HepG2 (cell line): ENCODE data around the gene NBEAL2. TPM values are rescaled to one million over a fixed set of nuclear protein-coding genes. Genes with fewer than 3 reads are reported as not detected.

Experiments used
- ATAC-seq: fragments of 200-7000 bp; cut with Tn5 transposase; 3 replicates; pipeline ENCODE4 v1.9.1; 2020; ENCODE audit warnings: mild to moderate bottlenecking, moderate library complexity
- BruUV-seq: library from RNA; stranded (reverse); fragments of 400-500 nt; replicated peaks from 2 replicates; lab custom pipeline; 2021; lab: Mats Ljungman, UMichigan
- CTCF ChIA-PET: fragments of 300-600 bp; formaldehyde crosslinking; extraction: SDS; loops from one replicate; lab custom pipeline; 2021; ENCODE audit warnings: low total read pairs, inconsistent platforms, low intra/inter-chr PET ratio; lab: Yijun Ruan, JAX
- POLR2A ChIA-PET: fragments of 350-600 bp; sonication (Branson Sonifier 250); formaldehyde crosslinking; loops from one replicate; lab custom pipeline; 2020; ENCODE audit warnings: antibody characterized with exemption, inconsistent platforms; lab: Yijun Ruan, JAX
- DNase-seq: peaks from one replicate; pipeline ENCODE4 v3.0.0-alpha.2; 2015; ENCODE audit warnings: low spot score
- FAIRE-seq: peaks from 3 replicates; lab custom pipeline; 2011; peaks lifted over from hg19 to GRCh38; lab: Jason Lieb, UNC
- H2AFZ ChIP-seq: one replicate; pipeline ENCODE4 v1.6.1; 2011; ENCODE audit warnings: low read length, inconsistent platforms
- H3K27ac ChIP-seq: fragments of 300-600 bp; 3 replicates; pipeline ENCODE4 v1.8.0; 2011; ENCODE audit warnings: mixed run types, mild to moderate bottlenecking, mixed read lengths, low read length, inconsistent platforms; ENCODE audit not compliant: insufficient read depth; ENCODE audit errors: extremely low read length
- H3K27me3 ChIP-seq, 2 experiments: fragments of 200-600 bp in 1 of 2; 2 replicates in 1 of 2; 3 replicates in 1 of 2; pipeline versions ENCODE4 v1.6.0 to v1.8.0; 2011; ENCODE audit warnings: low read length in 2 of 2, mild to moderate bottlenecking in 2 of 2, moderate library complexity in 2 of 2, inconsistent platforms in 1 of 2; ENCODE audit not compliant: insufficient read depth in 2 of 2, control insufficient read depth in 1 of 2
- H3K36me3 ChIP-seq, 2 experiments: fragments of 200-600 bp in 1 of 2; replicated peaks in 1 of 2; 2 replicates in 1 of 2; 3 replicates in 1 of 2; pipeline versions ENCODE4 v1.5.1 to v1.8.0; 2011; ENCODE audit warnings: low read length in 2 of 2, inconsistent platforms in 1 of 2; ENCODE audit not compliant: insufficient read depth in 2 of 2, control insufficient read depth in 1 of 2
- H3K4me1 ChIP-seq: 2 replicates; pipeline ENCODE4 v1.5.1; 2012; ENCODE audit warnings: low read length, inconsistent platforms; ENCODE audit not compliant: insufficient read depth
- H3K4me2 ChIP-seq: 2 replicates; pipeline ENCODE4 v1.6.0; 2011; ENCODE audit warnings: low read depth, low read length, inconsistent platforms
- H3K4me3 ChIP-seq, 3 experiments: fragments of 200-600 bp in 1 of 3; sonication (generic), shearing (Covaris generic) in 1 of 3; replicated peaks in 1 of 3; 2 replicates each; pipeline ENCODE4 v1.5.1; 2011 to 2016; ENCODE audit warnings: low read length in 3 of 3, inconsistent platforms in 2 of 3, low read depth in 2 of 3, mild to moderate bottlenecking in 2 of 3, control low read depth in 1 of 3, mixed read lengths in 1 of 3; ENCODE audit not compliant: insufficient read depth in 1 of 3
- H3K79me2 ChIP-seq: one replicate; pipeline ENCODE4 v1.6.1; 2011; ENCODE audit warnings: low read length, inconsistent platforms; ENCODE audit not compliant: insufficient read depth
- H3K9ac ChIP-seq: 2 replicates; pipeline ENCODE4 v1.6.0; 2011; ENCODE audit warnings: mild to moderate bottlenecking, low read depth, low read length, inconsistent platforms; ENCODE audit not compliant: insufficient read depth
- H3K9me3 ChIP-seq: 2 replicates; pipeline ENCODE4 v1.5.1; 2012; ENCODE audit warnings: mild to moderate bottlenecking, low read length
- H4K20me1 ChIP-seq: 2 replicates; pipeline ENCODE4 v1.6.0; 2011; ENCODE audit warnings: inconsistent platforms, mild to moderate bottlenecking, low read length, moderate library complexity; ENCODE audit not compliant: insufficient read depth
- ATF7 ChIP-seq, 2 experiments: fragments of 450-650 bp in 1 of 2; sonication (generic) in 1 of 2; formaldehyde crosslinking in 1 of 2; IDR thresholded peaks; 2 replicates each; pipeline versions ENCODE4 v1.4.0 to v1.6.1; 2016 to 2020; ENCODE audit warnings: antibody characterized with exemption in 1 of 2, mild to moderate bottlenecking in 1 of 2, missing genetic modification reagents in 1 of 2
- DR1 ChIP-seq: sonication (generic); formaldehyde crosslinking; IDR thresholded peaks from 2 replicates; pipeline ENCODE4 v1.8.0; 2021; ENCODE audit warnings: mild to moderate bottlenecking, missing genetic modification reagents, inconsistent platforms
- MIER3 ChIP-seq: IDR thresholded peaks from 2 replicates; pipeline ENCODE4 v1.6.1; 2016; ENCODE audit warnings: missing compliant biosample characterization, borderline replicate concordance
- MXI1 ChIP-seq: IDR thresholded peaks from 3 replicates; pipeline ENCODE4 v1.6.1; 2012; ENCODE audit warnings: low read depth, low read length, inconsistent platforms, borderline replicate concordance
- NR2C2 ChIP-seq: sonication (generic); formaldehyde crosslinking; IDR thresholded peaks from 2 replicates; pipeline ENCODE4 v1.4.0; 2020; ENCODE audit warnings: missing genetic modification reagents, mild to moderate bottlenecking, moderate library complexity, borderline replicate concordance
- PITX1 ChIP-seq: sonication (generic); formaldehyde crosslinking; IDR thresholded peaks from 2 replicates; pipeline ENCODE4 v1.5.1; 2020; ENCODE audit warnings: mild to moderate bottlenecking, missing genetic modification reagents
- ZNF101 ChIP-seq: sonication (generic); formaldehyde crosslinking; IDR thresholded peaks from 2 replicates; pipeline ENCODE4 v1.4.0; 2020; ENCODE audit warnings: mild to moderate bottlenecking, low read depth, missing genetic modification reagents, borderline replicate concordance
- ZNF317 ChIP-seq: sonication (generic); formaldehyde crosslinking; IDR thresholded peaks from 2 replicates; pipeline ENCODE4 v1.5.0; 2020; ENCODE audit warnings: mild to moderate bottlenecking, missing genetic modification reagents
- ZNF547 ChIP-seq: sonication (generic); formaldehyde crosslinking; IDR thresholded peaks from 2 replicates; pipeline ENCODE4 v1.5.1; 2020; ENCODE audit warnings: mild to moderate bottlenecking, missing genetic modification reagents
- ZNF549 ChIP-seq: sonication (generic); formaldehyde crosslinking; IDR thresholded peaks from 2 replicates; pipeline ENCODE4 v1.5.0; 2020; ENCODE audit warnings: missing genetic modification reagents
- ZNF782 ChIP-seq: sonication (generic); formaldehyde crosslinking; IDR thresholded peaks from 2 replicates; pipeline ENCODE4 v1.4.0; 2020; ENCODE audit warnings: missing genetic modification reagents, mild to moderate bottlenecking, borderline replicate concordance
- ZNF788 ChIP-seq: sonication (generic); formaldehyde crosslinking; IDR thresholded peaks from 2 replicates; pipeline ENCODE4 v1.5.0; 2020; ENCODE audit warnings: mild to moderate bottlenecking, missing genetic modification reagents, borderline replicate concordance
- WGBS: methylation state at CpG from one replicate; pipeline ENCODE4 v1.1.6; 2017; ENCODE audit warnings: low lambda C conversion rate; 5-methylcytosine and 5-hydroxymethylcytosine counted together
- in situ Hi-C: cut with HindIII; loops from 2 replicates; pipeline ENCODE4 v1.10.0; 2017; ENCODE audit warnings: low pct_unique_long_range_greater_than_20kb; ENCODE audit not compliant: extremely low pct_ligation_motif_present
- intact Hi-C: fragments of 100-400 bp; cut with micrococcal nuclease; formaldehyde crosslinking; loops from one replicate; pipeline ENCODE4 v1.10.0; 2022; ENCODE audit not compliant: unreplicated experiment
- polyA plus RNA-seq, 8 experiments: library from polyadenylated mRNA; depleted of rRNA in 3 of 8; stranded (reverse) in 7 of 8; unstranded in 1 of 8; fragments of >200 nt; fragmentation: Illumina TruSeq in 4 of 8; extraction: Trizol in 4 of 8; gene quantifications; 2 replicates each; pipeline versions ENCODE4 v1.2.1 to v1.2.3, GENCODE V29; 2011 to 2016; ENCODE audit warnings: low read depth in 4 of 8, missing spikeins in 1 of 8, mixed read lengths in 1 of 8; ENCODE audit not compliant: insufficient read depth in 1 of 8
- total RNA-seq, 5 experiments: library from RNA; depleted of rRNA; stranded (reverse); fragments of >200 nt; fragmentation: Illumina TruSeq; extraction: Trizol; gene quantifications; 2 replicates each; pipeline ENCODE4 v1.2.3, GENCODE V29; 2016; ENCODE audit warnings: low read depth in 1 of 5
- TF ChIP-seq, protein P1 (sequence below): sonication (generic); formaldehyde crosslinking; conservative IDR thresholded peaks from 2 replicates; pipeline ENCODE4 v1.8.0; 2022; ENCODE audit warnings: low read depth, missing genetic modification reagents
- TF ChIP-seq, protein P2 (sequence below): sonication (generic); formaldehyde crosslinking; IDR thresholded peaks from 2 replicates; pipeline ENCODE4 v1.5.0; 2020; ENCODE audit warnings: mild to moderate bottlenecking, missing genetic modification reagents

The NBEAL2 gene
- total and polyA plus RNA-seq, 2 of the 13 experiments (the other 11 are each of a cell fraction or from before 2014, with no cell fraction given), result 9.7 to 12.4 TPM

DNA sequence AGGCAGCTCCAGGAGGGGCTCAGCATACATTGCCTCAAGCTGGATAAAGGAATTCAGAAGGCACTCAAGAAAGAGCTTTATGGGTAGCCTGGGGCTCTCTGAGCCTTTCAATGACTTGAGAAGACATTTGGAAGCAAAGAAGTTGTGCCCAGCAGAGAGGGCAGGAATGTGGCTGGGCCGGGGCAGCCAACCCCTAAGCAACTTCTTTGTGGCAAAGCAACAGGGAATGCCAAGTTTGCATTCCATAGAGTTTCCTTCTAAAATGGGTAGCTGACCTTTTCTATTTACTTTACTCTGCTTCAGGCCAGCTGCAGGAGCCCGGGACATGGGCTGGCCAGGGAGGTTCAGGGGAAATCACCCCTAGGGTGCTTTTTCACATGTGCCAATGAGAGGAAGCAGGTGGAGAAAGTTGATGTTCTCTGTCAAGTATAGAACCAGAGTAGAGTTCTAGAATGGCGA is 48.5 kb upstream of the NBEAL2 start:
- intact Hi-C loops (no loop called here), in situ Hi-C loops (loop anchor here (5.0 kb wide), 1 partner anchor 51 kb away; no protein-coding TSS in a partner anchor)
- Histone ChIP-seq H2AFZ (no peak overlapping the region), H3K79me2 (peaks cover 58% of the 10 kb centered on the region), H4K20me1 (peaks cover 35% of the 10 kb centered on the region), H3K4me3 (no peak overlapping the region), H3K36me3 (peaks cover 15 to 49% of the 10 kb centered on the region in 2 experiments), H3K27me3 (no peaks in the 10 kb centered on the region), H3K9me3 (no peaks in the 10 kb centered on the region), H3K4me1 (peaks cover 59% of the 10 kb centered on the region), H3K9ac (no peak overlapping the region), H3K4me2 (no peak overlapping the region), H3K27ac (peak overlapping the region; percentile 52)
- DNase-seq (no peak), FAIRE-seq (no peak), ATAC-seq (no peak)
- no peak for TF ChIP-seq NR2C2 (CRISPR knock-in tag)
- TF ChIP-seq ZNF782 (CRISPR knock-in tag), result no peak
- TF ChIP-seq, protein P1, sequence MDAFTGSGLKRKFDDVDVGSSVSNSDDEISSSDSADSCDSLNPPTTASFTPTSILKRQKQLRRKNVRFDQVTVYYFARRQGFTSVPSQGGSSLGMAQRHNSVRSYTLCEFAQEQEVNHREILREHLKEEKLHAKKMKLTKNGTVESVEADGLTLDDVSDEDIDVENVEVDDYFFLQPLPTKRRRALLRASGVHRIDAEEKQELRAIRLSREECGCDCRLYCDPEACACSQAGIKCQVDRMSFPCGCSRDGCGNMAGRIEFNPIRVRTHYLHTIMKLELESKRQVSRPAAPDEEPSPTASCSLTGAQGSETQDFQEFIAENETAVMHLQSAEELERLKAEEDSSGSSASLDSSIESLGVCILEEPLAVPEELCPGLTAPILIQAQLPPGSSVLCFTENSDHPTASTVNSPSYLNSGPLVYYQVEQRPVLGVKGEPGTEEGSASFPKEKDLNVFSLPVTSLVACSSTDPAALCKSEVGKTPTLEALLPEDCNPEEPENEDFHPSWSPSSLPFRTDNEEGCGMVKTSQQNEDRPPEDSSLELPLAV (CRISPR knock-in tag), result no peak
- TF ChIP-seq ZNF549 (CRISPR knock-in tag), result no peak
- no peak for TF ChIP-seq PITX1 (CRISPR knock-in tag)
- TF ChIP-seq ZNF101 (CRISPR knock-in tag), result no peak
- no peak for TF ChIP-seq ATF7 (IDR thresholded peaks at IDR 0.05)
- no peak for TF ChIP-seq ATF7 (CRISPR knock-in tag; IDR thresholded peaks at IDR 0.05)
- no peak for TF ChIP-seq ZNF547 (CRISPR knock-in tag)
- TF ChIP-seq DR1 (CRISPR knock-in tag), result no peak
- no peak for TF ChIP-seq MIER3 (CRISPR knock-in tag)
- no peak for TF ChIP-seq ZNF317 (CRISPR knock-in tag)
- no peak for TF ChIP-seq MXI1
- TF ChIP-seq, protein P2, sequence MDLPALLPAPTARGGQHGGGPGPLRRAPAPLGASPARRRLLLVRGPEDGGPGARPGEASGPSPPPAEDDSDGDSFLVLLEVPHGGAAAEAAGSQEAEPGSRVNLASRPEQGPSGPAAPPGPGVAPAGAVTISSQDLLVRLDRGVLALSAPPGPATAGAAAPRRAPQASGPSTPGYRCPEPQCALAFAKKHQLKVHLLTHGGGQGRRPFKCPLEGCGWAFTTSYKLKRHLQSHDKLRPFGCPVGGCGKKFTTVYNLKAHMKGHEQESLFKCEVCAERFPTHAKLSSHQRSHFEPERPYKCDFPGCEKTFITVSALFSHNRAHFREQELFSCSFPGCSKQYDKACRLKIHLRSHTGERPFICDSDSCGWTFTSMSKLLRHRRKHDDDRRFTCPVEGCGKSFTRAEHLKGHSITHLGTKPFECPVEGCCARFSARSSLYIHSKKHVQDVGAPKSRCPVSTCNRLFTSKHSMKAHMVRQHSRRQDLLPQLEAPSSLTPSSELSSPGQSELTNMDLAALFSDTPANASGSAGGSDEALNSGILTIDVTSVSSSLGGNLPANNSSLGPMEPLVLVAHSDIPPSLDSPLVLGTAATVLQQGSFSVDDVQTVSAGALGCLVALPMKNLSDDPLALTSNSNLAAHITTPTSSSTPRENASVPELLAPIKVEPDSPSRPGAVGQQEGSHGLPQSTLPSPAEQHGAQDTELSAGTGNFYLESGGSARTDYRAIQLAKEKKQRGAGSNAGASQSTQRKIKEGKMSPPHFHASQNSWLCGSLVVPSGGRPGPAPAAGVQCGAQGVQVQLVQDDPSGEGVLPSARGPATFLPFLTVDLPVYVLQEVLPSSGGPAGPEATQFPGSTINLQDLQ (CRISPR knock-in tag), result no peak
- TF ChIP-seq ZNF788, result no peak
- CTCF ChIA-PET, result no interaction called here
- POLR2A ChIA-PET, result interaction anchor here (0.8 to 2.1 kb wide), 2 partner anchors 13 to 48 kb away, joined by 4 to 6 read pairs; partner anchors contain the start of gene NBEAL2
- 95% methylated on average over 3 of the region's 3 CpGs for WGBS
- no TSS peak for BruUV-seq
